Measurements from ENCODE around the gene CINP.
"Not testable (repeated sequence)": the region's sequence is repeated elsewhere in the genome, so short reads cannot be mapped to it uniquely, and the experiment has no call there.

The CINP gene

GRCh38 chr14:102356280-102356679 is 6.4 kb downstream of the CINP start:
- H3K4me3 ChIP-seq (ENCODE audit: low read depth, low read length) = no peak overlapping the region
- no peak for TF ChIP-seq CTCF (IDR thresholded peaks at IDR 0.05; ENCODE audit: borderline replicate concordance, insufficient read depth, low read depth, low read length)

- TF ChIP-seq CTCF (IDR thresholded peaks at IDR 0.05; ENCODE audit: borderline replicate concordance, insufficient read depth, low read depth, low read length) = no peak
These were observed 9.5 kb downstream of the CINP start for GRCh38 chr14:102353126-102353619.

GRCh38 chr14:102352213-102352612 is 10.5 kb downstream of the CINP start:
- TF ChIP-seq CTCF (IDR thresholded peaks at IDR 0.05; ENCODE audit: borderline replicate concordance, insufficient read depth, low read depth, low read length) = no peak
- H3K4me3 ChIP-seq (ENCODE audit: low read depth, low read length) = no peak overlapping the region

More at GRCh38 chr14:102353126-102353619, 9.5 kb downstream of the CINP start:
- no peak overlapping the region for H3K4me3 ChIP-seq (ENCODE audit: low read depth, low read length)

- not testable (repeated sequence) for H3K4me3 ChIP-seq (ENCODE audit: low read depth, low read length)
These were observed 11.1 kb downstream of the CINP start for GRCh38 chr14:102351593-102351992.

GRCh38 chr14:102351023-102351422 is 11.7 kb downstream of the CINP start:
- no peak for TF ChIP-seq CTCF (IDR thresholded peaks at IDR 0.05; ENCODE audit: borderline replicate concordance, insufficient read depth, low read depth, low read length)
- H3K4me3 ChIP-seq (ENCODE audit: low read depth, low read length) = no peak overlapping the region

GRCh38 chr14:102348376-102348775 is 14.3 kb downstream of the CINP start:
- H3K4me3 ChIP-seq (ENCODE audit: low read depth, low read length) = no peak overlapping the region
- no peak for TF ChIP-seq CTCF (IDR thresholded peaks at IDR 0.05; ENCODE audit: borderline replicate concordance, insufficient read depth, low read depth, low read length)

GRCh38 chr14:102346645-102347044 is 16.0 kb downstream of the CINP start:
- TF ChIP-seq CTCF (IDR thresholded peaks at IDR 0.05; ENCODE audit: borderline replicate concordance, insufficient read depth, low read depth, low read length) = no peak
- no peak overlapping the region for H3K4me3 ChIP-seq (ENCODE audit: low read depth, low read length)

GRCh38 chr14:102345232-102345631 is 17.5 kb downstream of the CINP start:
- no peak for TF ChIP-seq CTCF (IDR thresholded peaks at IDR 0.05; ENCODE audit: borderline replicate concordance, insufficient read depth, low read depth, low read length)

More at GRCh38 chr14:102345232-102345631, 17.5 kb downstream of the CINP start:
- no peak overlapping the region for H3K4me3 ChIP-seq (ENCODE audit: low read depth, low read length)
